GM21786 (cell line): Measurements from ENCODE around the gene PPP4R4.
"Not testable (repeated sequence)": the region's sequence is repeated elsewhere in the genome, so short reads cannot be mapped to it uniquely, and the experiment has no call there.

Experiments
- ATAC-seq: cut with Tn5 transposase; IDR thresholded peaks from one replicate; pipeline ENCODE4 v1.9.1; 2021; ENCODE audit not compliant: unreplicated experiment

Gene PPP4R4

GRCh38 chr14:94264195-94264594 lies 90.1 kb downstream of the PPP4R4 start:
- ATAC-seq: not testable (repeated sequence)

- no peak for ATAC-seq
Measured at GRCh38 chr14:94267352-94267751, 93.2 kb downstream of the PPP4R4 start.

- not testable (repeated sequence) for ATAC-seq
Measured at GRCh38 chr14:94268582-94268981, 94.5 kb downstream of the PPP4R4 start.

GRCh38 chr14:94269156-94269555 lies 95.0 kb downstream of the PPP4R4 start:
- no peak for ATAC-seq

GRCh38 chr14:94276898-94277561 lies 102.9 kb downstream of the PPP4R4 start:
- not testable (repeated sequence) for ATAC-seq

GRCh38 chr14:94278731-94279130 lies 104.6 kb downstream of the PPP4R4 start:
- no peak for ATAC-seq

GRCh38 chr14:94282991-94283723 lies 109.0 kb downstream of the PPP4R4 start:
- no peak for ATAC-seq

GRCh38 chr14:94284221-94284620 lies 110.1 kb downstream of the PPP4R4 start:
- ATAC-seq: no peak

GRCh38 chr14:94285158-94285557 lies 111.0 kb downstream of the PPP4R4 start:
- no peak for ATAC-seq

- ATAC-seq: no peak
Measured at GRCh38 chr14:94288610-94289465, 114.7 kb downstream of the PPP4R4 start.

GRCh38 chr14:94290197-94290596 lies 116.1 kb downstream of the PPP4R4 start:
- no peak for ATAC-seq

- ATAC-seq: no peak
Measured at GRCh38 chr14:94291159-94291905, 117.2 kb downstream of the PPP4R4 start.

- ATAC-seq: no peak
Measured at GRCh38 chr14:94291906-94292525, 117.9 kb downstream of the PPP4R4 start.

- no peak for ATAC-seq
Measured at GRCh38 chr14:94292526-94292871, 118.4 kb downstream of the PPP4R4 start.

GRCh38 chr14:94292872-94293577 lies 118.9 kb downstream of the PPP4R4 start, which contains the start of gene SERPINA10:
Gene SERPINA10 (minus strand): TSS chr14:94293268. CDS start chr14:94290593, 2,675 bp downstream.
- no peak for ATAC-seq

GRCh38 chr14:94293578-94293924 lies 119.4 kb downstream of the PPP4R4 start:
- ATAC-seq: no peak

- ATAC-seq: no peak
Measured at GRCh38 chr14:94295360-94296180, 121.4 kb downstream of the PPP4R4 start.

- ATAC-seq: not testable (repeated sequence)
Measured at GRCh38 chr14:94296181-94296545, 122.0 kb downstream of the PPP4R4 start.

GRCh38 chr14:94298130-94298529 lies 124.0 kb downstream of the PPP4R4 start:
- ATAC-seq: no peak
